Right ventricle myocardium superior (tissue), 1 donor: ENCODE results near the gene HIPK4. TPM values are rescaled to one million over a fixed set of nuclear protein-coding genes. Genes with fewer than 3 reads are reported as not detected.

Experiments
- microRNA-seq: library from miRNA; unstranded; fragments of <30 nt; microRNA quantifications from one replicate; pipeline ENCODE4 v1.2.0, GENCODE V29; 2020
- total RNA-seq: library from RNA; stranded (reverse); fragmentation: NEBNext Ultra II Directional; extraction: Animal tissue kit (Norgen Biotek cat#: 25700); gene quantifications from one replicate; pipeline ENCODE4 v1.2.1, GENCODE V29; 2021
- donor health status: DM: no; HTN: yes; CAD: no; lungs with severe emphysema.

The HIPK4 gene
- total RNA-seq, 1 donor from 2014 or later: not detected

Small RNA genes within 50 kb of the gene (microRNA-seq; reads per million reads assigned to microRNA genes)
- gene MIR6796: not detected

Other genes with a start within 250 kb of the HIPK4 start
- gene MAP3K10, start 198.8 kb downstream of the HIPK4 start, total RNA-seq: 18.1 TPM
- gene TTC9B, start 171.8 kb downstream of the HIPK4 start, total RNA-seq: not detected
- gene CCNP, start 163.5 kb downstream of the HIPK4 start, total RNA-seq: not detected
- 126 TPM for gene AKT2, start 104.8 kb downstream of the HIPK4 start, total RNA-seq
- gene C19orf47, start 41.8 kb downstream of the HIPK4 start, total RNA-seq: 209 TPM
- 159 TPM for gene PLD3, start 41.5 kb downstream of the HIPK4 start, total RNA-seq
- gene PRX, start 23.2 kb upstream of the HIPK4 start, total RNA-seq: 3.8 TPM
- 10.9 TPM for gene SERTAD1, start 35.8 kb upstream of the HIPK4 start, total RNA-seq
- 22.7 TPM for gene SERTAD3, start 54.2 kb upstream of the HIPK4 start, total RNA-seq
- gene BLVRB, start 75.6 kb upstream of the HIPK4 start, total RNA-seq: 117 TPM
- gene SPTBN4, start 76.8 kb upstream of the HIPK4 start, total RNA-seq: 4.5 TPM
- gene SHKBP1, start 186.7 kb upstream of the HIPK4 start, total RNA-seq: 15.7 TPM
- 296 TPM for gene LTBP4, start 211.2 kb upstream of the HIPK4 start, total RNA-seq